Naive thymus-derived CD8-positive, alpha-beta T cell (primary cell): ENCODE data around the gene TOPBP1. TPM values are rescaled to one million over a fixed set of nuclear protein-coding genes. Genes with fewer than 3 reads are reported as not detected.

Experiments
- ATAC-seq, 2 donors: fragments of 150-1000 bp; cut with Tn5 transposase in 1 of 2; sonication (Bioruptor Pico), chemical (Tn5 transposase) in 1 of 2; 1 replicate in 1 of 2; 2 replicates in 1 of 2; pipeline ENCODE4 v1.10.0; 2021; ENCODE audit warnings: mild to moderate bottlenecking in 2 of 2, moderate library complexity in 2 of 2
- POLR2A ChIA-PET: fragments of 350-600 bp; sonication (Branson Sonifier 250); formaldehyde crosslinking; loops from one replicate; lab custom pipeline; 2021; ENCODE audit warnings: antibody characterized with exemption; lab: Charles Lee
- DNase-seq, 10 donors: peaks; one replicate each; pipeline versions ENCODE4 v3.0.0 to v3.0.0-alpha.2; 2020 to 2022
- H3K27ac Mint-ChIP-seq, 10 donors: one replicate each; pipeline ENCODE4 v1.8.0; 2020 to 2022; ENCODE audit warnings: mild to moderate bottlenecking in 10 of 10, mixed read lengths in 10 of 10, moderate library complexity in 4 of 10, inconsistent platforms in 1 of 10
- H3K27me3 Mint-ChIP-seq, 5 donors: one replicate each; pipeline ENCODE4 v1.8.0; 2021 to 2022; ENCODE audit warnings: mixed read lengths in 5 of 5
- H3K36me3 Mint-ChIP-seq, 3 donors: one replicate each; pipeline ENCODE4 v1.8.0; 2020 to 2022; ENCODE audit warnings: mixed read lengths in 3 of 3, mild to moderate bottlenecking in 2 of 3, inconsistent platforms in 1 of 3
- H3K4me1 Mint-ChIP-seq, 4 donors: one replicate each; pipeline ENCODE4 v1.8.0; 2021 to 2022; ENCODE audit warnings: mixed read lengths in 4 of 4
- H3K4me3 Mint-ChIP-seq, 10 donors: one replicate each; pipeline ENCODE4 v1.8.0; 2020 to 2022; ENCODE audit warnings: mild to moderate bottlenecking in 10 of 10, mixed read lengths in 10 of 10, moderate library complexity in 6 of 10, inconsistent platforms in 1 of 10
- H3K9me3 Mint-ChIP-seq, 9 donors: one replicate each; pipeline ENCODE4 v1.8.0; 2020 to 2022; ENCODE audit warnings: mixed read lengths in 9 of 9, mild to moderate bottlenecking in 3 of 9, inconsistent platforms in 1 of 9, moderate library complexity in 1 of 9
- polyA plus RNA-seq, 3 donors: library from polyadenylated mRNA; unstranded; fragments of 300-500 nt; fragmentation: Illumina TruSeq; gene quantifications; one replicate each; pipeline ENCODE4 v1.2.3, GENCODE V29; 2021
- total RNA-seq, 8 experiments: library from RNA in 2 of 8; stranded (reverse) in 2 of 8; gene quantifications; one replicate each; pipeline ENCODE4 v1.2.3 and lab custom pipeline; 2021 to 2026

TOPBP1 gene
- total RNA-seq (10 to 100 TPM; 35.2 to 35.5 TPM), polyA plus RNA-seq (10 to 100 TPM in 1 of 3 donors, 1 to 10 TPM in 2; 5.3 to 11.0 (median 6.3) TPM), total RNA-seq (lab: John Stamatoyannopoulos, UW) (65.4 to 196 (median 106) reads per million in 6 experiments)

- Mint-ChIP-seq H3K27ac (peak within 1 kb of the TSS; percentile 96 to 100 (median 99)), H3K9me3 (no peaks in the 10 kb centered on the region), H3K4me1 (peaks cover 25 to 44% (median 40%) of the 10 kb centered on the region in 4 donors), H3K36me3 (peaks cover 0 to 30% (median 2%) of the 10 kb centered on the region in 3 donors), H3K4me3 (peak within 1 kb of the TSS; percentile 96 to 99 (median 98)), H3K27me3 (no peaks in the 10 kb centered on the region)
- peak; percentile 68 to 90 (median 80) for DNase-seq
- ATAC-seq: peak; percentile 88 to 92
- POLR2A ChIA-PET: interaction anchor here (0.6 to 1.3 kb wide), 6 partner anchors 87 to 824 kb away, joined by 3 to 14 read pairs (median 3); partner anchors contain the start of genes ANAPC13, CDV3 and CEP63
These were observed at the start of gene TOPBP1 for GRCh38 chr3:133661454-133662277. TOPBP1 (minus strand) TSS chr3:133661941; CDS start chr3:133661127, 814 bp downstream.

- POLR2A ChIA-PET: no interaction called here
- ATAC-seq (no peak), DNase-seq (no peak)
- Mint-ChIP-seq H3K9me3 (no peaks in the 10 kb centered on the region), H3K4me1 (no peaks in the 10 kb centered on the region), H3K27ac (no peak overlapping the region), H3K36me3 (no peaks in the 10 kb centered on the region), H3K27me3 (peaks cover 2 to 27% (median 8%) of the 10 kb centered on the region in 5 donors), H3K4me3 (no peak overlapping the region)
These were observed 49.3 kb upstream of the TOPBP1 start for GRCh38 chr3:133711013-133711412.

- H3K9me3 Mint-ChIP-seq: no peaks in the 10 kb centered on the region
- no peaks in the 10 kb centered on the region for H3K4me1 Mint-ChIP-seq
- no peak overlapping the region for H3K4me3 Mint-ChIP-seq
- POLR2A ChIA-PET: no interaction called here
- ATAC-seq (no peak), DNase-seq (no peak)
- no peaks in the 10 kb centered on the region for H3K36me3 Mint-ChIP-seq
- H3K27ac Mint-ChIP-seq: no peak overlapping the region
- H3K27me3 Mint-ChIP-seq: peaks cover 2 to 32% (median 10%) of the 10 kb centered on the region in 5 donors
These were observed 47.5 kb upstream of the TOPBP1 start for GRCh38 chr3:133709139-133709750.

GRCh38 chr3:133706033-133706432 is 44.3 kb upstream of the TOPBP1 start:
- H3K4me3 Mint-ChIP-seq: no peak overlapping the region
- H3K4me1 Mint-ChIP-seq: no peaks in the 10 kb centered on the region
- H3K27ac Mint-ChIP-seq: no peak overlapping the region
- DNase-seq: no peak
- H3K36me3 Mint-ChIP-seq: no peaks in the 10 kb centered on the region
- peaks cover 2 to 32% (median 15%) of the 10 kb centered on the region in 5 donors for H3K27me3 Mint-ChIP-seq
- POLR2A ChIA-PET: no interaction called here
- H3K9me3 Mint-ChIP-seq: no peaks in the 10 kb centered on the region
- ATAC-seq: no peak

- Mint-ChIP-seq H3K27ac (no peak overlapping the region), H3K36me3 (no peaks in the 10 kb centered on the region), H3K4me1 (no peaks in the 10 kb centered on the region), H3K27me3 (peaks cover 2 to 28% (median 15%) of the 10 kb centered on the region in 5 donors), H3K4me3 (no peak overlapping the region), H3K9me3 (peaks cover 0 to 3% (median 0%) of the 10 kb centered on the region in 9 donors)
- POLR2A ChIA-PET: no interaction called here
- DNase-seq: no peak
- no peak for ATAC-seq
These were observed 42.2 kb upstream of the TOPBP1 start for GRCh38 chr3:133703915-133704314.

DNA sequence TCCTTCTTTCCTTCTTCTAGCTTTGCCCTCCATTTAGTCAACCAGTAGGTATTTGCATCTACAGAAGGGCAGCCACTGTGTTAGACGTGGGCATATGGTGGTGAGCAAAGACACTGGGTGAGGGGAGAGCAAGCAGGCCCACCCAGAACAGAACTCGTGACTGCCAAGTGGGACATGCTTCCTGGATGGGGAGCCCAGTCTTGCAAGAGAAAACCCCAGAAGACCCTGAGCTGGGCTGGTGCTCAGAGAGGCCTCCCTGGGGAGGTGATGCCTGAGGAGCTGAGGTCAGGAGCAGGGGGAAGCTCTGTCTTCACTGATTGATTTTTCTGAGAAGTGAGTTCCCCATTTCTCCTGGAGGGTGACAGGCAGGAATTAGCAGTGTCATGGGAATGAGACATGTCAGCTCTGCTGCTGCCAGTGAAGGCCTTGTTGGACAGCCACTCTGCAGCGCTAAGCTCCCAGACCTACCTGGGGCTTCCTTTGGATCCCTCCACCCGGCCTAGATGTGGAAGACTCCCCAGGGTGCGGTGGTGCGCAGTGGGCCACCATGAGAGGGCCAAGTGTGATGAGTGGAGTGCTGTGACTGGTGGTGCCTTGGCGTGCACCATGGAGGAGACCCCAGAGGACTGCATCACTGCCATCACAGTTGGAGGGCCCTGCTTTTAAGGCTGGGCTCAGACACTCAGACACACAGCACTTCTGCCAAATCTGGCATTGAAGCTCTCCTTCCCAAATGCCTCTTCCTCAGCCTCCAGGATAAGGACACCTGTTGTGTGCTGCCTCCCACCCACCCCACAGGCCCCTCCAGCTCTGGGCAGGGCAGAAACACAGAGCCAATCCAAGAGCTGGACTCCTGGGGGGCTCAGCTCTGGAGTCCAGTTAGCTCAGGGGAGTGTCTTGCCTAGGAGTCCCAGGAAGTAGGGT is 40.0 kb upstream of the TOPBP1 start:
- H3K4me1 Mint-ChIP-seq: no peaks in the 10 kb centered on the region
- H3K4me3 Mint-ChIP-seq: no peak overlapping the region
- peaks cover 0 to 18% (median 9%) of the 10 kb centered on the region in 5 donors for H3K27me3 Mint-ChIP-seq
- DNase-seq: no peak
- POLR2A ChIA-PET: no interaction called here
- H3K9me3 Mint-ChIP-seq: peaks cover 0 to 12% (median 0%) of the 10 kb centered on the region in 9 donors
- H3K36me3 Mint-ChIP-seq: peaks cover 0 to 6% (median 0%) of the 10 kb centered on the region in 3 donors
- no peak overlapping the region for H3K27ac Mint-ChIP-seq
- no peak for ATAC-seq

- Mint-ChIP-seq H3K9me3 (peaks cover 0 to 12% (median 0%) of the 10 kb centered on the region in 9 donors), H3K4me1 (no peaks in the 10 kb centered on the region), H3K27ac (no peak overlapping the region), H3K27me3 (peaks cover 0 to 15% (median 8%) of the 10 kb centered on the region in 5 donors), H3K36me3 (peaks cover 0 to 6% (median 0%) of the 10 kb centered on the region in 3 donors), H3K4me3 (no peak overlapping the region)
- DNase-seq (no peak), ATAC-seq (no peak)
- POLR2A ChIA-PET: no interaction called here
These were observed 38.6 kb upstream of the TOPBP1 start for GRCh38 chr3:133700351-133700750.

GRCh38 chr3:133699903-133700302 is 38.2 kb upstream of the TOPBP1 start:
- POLR2A ChIA-PET: no interaction called here
- Mint-ChIP-seq H3K9me3 (peaks cover 0 to 12% (median 0%) of the 10 kb centered on the region in 9 donors), H3K27ac (peak overlapping the region in 1 of 10 donors; percentile 51), H3K36me3 (peaks cover 0 to 6% (median 0%) of the 10 kb centered on the region in 3 donors), H3K27me3 (peaks cover 0 to 14% (median 8%) of the 10 kb centered on the region in 5 donors), H3K4me3 (no peak overlapping the region), H3K4me1 (no peaks in the 10 kb centered on the region)
- DNase-seq (no peak), ATAC-seq (no peak)

DNA sequence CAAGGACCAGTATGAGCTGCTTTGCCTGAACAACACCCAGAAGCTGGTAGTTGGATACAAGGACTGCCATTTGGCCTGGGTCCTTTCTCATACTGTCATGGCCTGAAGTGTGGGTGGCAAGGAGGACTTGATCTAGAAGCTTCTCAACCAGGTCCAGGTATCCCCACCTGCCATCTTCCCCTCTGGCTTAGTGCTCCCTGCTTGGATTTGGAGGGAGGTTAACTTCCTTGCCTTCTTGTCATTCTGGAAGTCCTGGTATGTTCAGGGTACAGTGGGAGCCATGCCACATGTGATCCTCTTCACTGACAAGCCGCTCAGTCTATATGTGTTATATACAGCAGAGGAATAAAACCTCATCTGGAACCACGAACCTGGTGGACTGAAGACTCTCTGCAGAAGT is 37.7 kb upstream of the TOPBP1 start:
- Mint-ChIP-seq H3K36me3 (peaks cover 0 to 6% (median 0%) of the 10 kb centered on the region in 3 donors), H3K9me3 (peaks cover 0 to 12% (median 0%) of the 10 kb centered on the region in 9 donors), H3K4me1 (no peaks in the 10 kb centered on the region), H3K4me3 (no peak overlapping the region), H3K27ac (no peak overlapping the region), H3K27me3 (peaks cover 0 to 13% (median 8%) of the 10 kb centered on the region in 5 donors)
- no peak for DNase-seq
- ATAC-seq: no peak
- POLR2A ChIA-PET: no interaction called here

DNA sequence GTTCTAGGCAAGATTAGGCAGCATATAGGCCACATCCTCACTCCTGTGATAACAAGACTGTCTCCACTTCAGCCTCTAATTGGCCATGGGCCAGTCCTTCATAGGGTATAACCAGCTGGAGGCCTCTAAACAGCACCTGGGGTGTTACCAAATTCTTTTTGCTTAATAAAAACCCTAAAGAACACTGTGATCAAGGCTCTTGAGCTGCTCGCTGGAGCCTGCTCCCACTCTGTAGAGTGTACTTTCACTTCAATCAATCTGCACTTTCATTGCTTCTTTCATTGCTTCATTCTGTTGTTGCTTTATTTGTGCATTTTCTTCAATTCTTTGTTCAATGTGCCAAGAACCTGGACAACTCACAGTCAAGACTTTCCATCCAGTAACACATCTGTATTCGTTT is 36.2 kb upstream of the TOPBP1 start:
- ATAC-seq (no peak), DNase-seq (no peak)
- Mint-ChIP-seq H3K36me3 (peaks cover 0 to 6% (median 0%) of the 10 kb centered on the region in 3 donors), H3K4me3 (no peak overlapping the region), H3K9me3 (peaks cover 0 to 12% (median 0%) of the 10 kb centered on the region in 9 donors), H3K4me1 (no peaks in the 10 kb centered on the region), H3K27me3 (peaks cover 0 to 7% (median 0%) of the 10 kb centered on the region in 5 donors), H3K27ac (no peak overlapping the region)
- POLR2A ChIA-PET: no interaction called here

- DNase-seq: no peak
- H3K9me3 Mint-ChIP-seq: peaks cover 0 to 12% (median 0%) of the 10 kb centered on the region in 9 donors
- POLR2A ChIA-PET: no interaction called here
- H3K27me3 Mint-ChIP-seq: peaks cover 0 to 4% (median 0%) of the 10 kb centered on the region in 5 donors
- peaks cover 0 to 6% (median 0%) of the 10 kb centered on the region in 3 donors for H3K36me3 Mint-ChIP-seq
- no peak for ATAC-seq
- no peak overlapping the region for H3K27ac Mint-ChIP-seq
- no peaks in the 10 kb centered on the region for H3K4me1 Mint-ChIP-seq
- no peak overlapping the region for H3K4me3 Mint-ChIP-seq
These were observed 33.9 kb upstream of the TOPBP1 start for GRCh38 chr3:133695560-133696171.
